ENCODE results near the gene NIPA2.

The NIPA2 gene

GRCh38 chr15:22893081-22893480, 54.6 kb downstream of the NIPA2 start:
- TF ChIP-seq EZH2 (IDR thresholded peaks at IDR 0.05; ENCODE audit: borderline replicate concordance, low read depth, low read length, severe bottlenecking) (no peak), CTCF (IDR thresholded peaks at IDR 0.05; ENCODE audit: borderline replicate concordance, extremely low read depth, low read length, poor library complexity, severe bottlenecking) (no peak)
- H3K27ac ChIP-seq (ENCODE audit: low read length) = no peak overlapping the region
- H3K79me2 ChIP-seq (ENCODE audit: insufficient read depth, low read length) = no peaks in the 10 kb centered on the region
- H3K9me3 ChIP-seq (ENCODE audit: insufficient read depth, low read length, severe bottlenecking) = no peaks in the 10 kb centered on the region
- H3K4me1 ChIP-seq (ENCODE audit: insufficient read depth, low read length) = no peaks in the 10 kb centered on the region
- H2AFZ ChIP-seq (ENCODE audit: low read depth, low read length) = no peak overlapping the region
- no peak for ATAC-seq (ENCODE audit: insufficient read depth, low read depth)
- H3K4me2 ChIP-seq (ENCODE audit: insufficient read depth, low read length) = no peak overlapping the region
- H3K27me3 ChIP-seq (ENCODE audit: insufficient read depth, low read length, poor library complexity) = no peaks in the 10 kb centered on the region
- H3K4me3 ChIP-seq (ENCODE audit: low read depth in 1 of 2, low read length in 2 of 2) = no peak overlapping the region
- peaks cover 6% of the 10 kb centered on the region; the same call in 1 of the 2 replicates for H3K36me3 ChIP-seq (ENCODE audit: insufficient read depth, low read length)
- DNase-seq = no peak
- no peaks in the 10 kb centered on the region for H4K20me1 ChIP-seq (ENCODE audit: insufficient read depth, low read length)
- no peak overlapping the region for H3K9ac ChIP-seq (ENCODE audit: low read depth, low read length)

DNA sequence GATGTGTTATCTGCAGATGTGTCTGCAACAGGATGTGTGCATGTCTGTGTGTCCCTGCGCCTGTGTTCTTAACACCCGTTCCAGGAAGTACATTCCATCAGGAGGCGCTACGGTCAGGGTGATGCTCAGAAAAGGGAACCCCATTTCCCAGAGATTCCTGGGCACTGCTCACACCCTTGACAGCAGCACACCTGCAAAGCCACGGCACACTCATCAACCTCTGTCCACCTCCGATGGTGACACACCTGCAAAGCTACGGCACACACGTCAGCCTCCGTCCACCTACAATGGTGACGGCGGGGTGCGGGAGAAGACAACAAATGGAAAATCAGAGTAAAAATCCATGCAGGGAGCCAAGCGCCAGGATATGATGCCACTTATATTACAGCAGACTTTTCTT, 55.4 kb downstream of the NIPA2 start:
- H3K4me3 ChIP-seq (ENCODE audit: low read depth in 1 of 2, low read length in 2 of 2) = no peak overlapping the region
- no peak for TF ChIP-seq CTCF (IDR thresholded peaks at IDR 0.05; ENCODE audit: borderline replicate concordance, extremely low read depth, low read length, poor library complexity, severe bottlenecking)
- TF ChIP-seq EZH2 (IDR thresholded peaks at IDR 0.05; ENCODE audit: borderline replicate concordance, low read depth, low read length, severe bottlenecking) = no peak
- H3K27ac ChIP-seq (ENCODE audit: low read length) = no peak overlapping the region
- no peaks in the 10 kb centered on the region for H3K9me3 ChIP-seq (ENCODE audit: insufficient read depth, low read length, severe bottlenecking)
- no peaks in the 10 kb centered on the region for H3K27me3 ChIP-seq (ENCODE audit: insufficient read depth, low read length, poor library complexity)
- no peaks in the 10 kb centered on the region for H4K20me1 ChIP-seq (ENCODE audit: insufficient read depth, low read length)
- no peaks in the 10 kb centered on the region for H3K4me1 ChIP-seq (ENCODE audit: insufficient read depth, low read length)
- ATAC-seq (ENCODE audit: insufficient read depth, low read depth) (no peak), DNase-seq (no peak)
- no peaks in the 10 kb centered on the region for H3K79me2 ChIP-seq (ENCODE audit: insufficient read depth, low read length)
- no peak overlapping the region for H3K9ac ChIP-seq (ENCODE audit: low read depth, low read length)
- H2AFZ ChIP-seq (ENCODE audit: low read depth, low read length) = no peak overlapping the region
- H3K4me2 ChIP-seq (ENCODE audit: insufficient read depth, low read length) = no peak overlapping the region
- peaks cover 6% of the 10 kb centered on the region; the same call in 1 of the 2 replicates for H3K36me3 ChIP-seq (ENCODE audit: insufficient read depth, low read length)

GRCh38 chr15:22895465-22896190, 57.2 kb downstream of the NIPA2 start:
- Histone ChIP-seq H3K27me3 (ENCODE audit: insufficient read depth, low read length, poor library complexity) (no peaks in the 10 kb centered on the region), H3K27ac (ENCODE audit: low read length) (no peak overlapping the region), H4K20me1 (ENCODE audit: insufficient read depth, low read length) (no peaks in the 10 kb centered on the region), H2AFZ (ENCODE audit: low read depth, low read length) (no peak overlapping the region), H3K4me3 (ENCODE audit: low read depth in 1 of 2, low read length in 2 of 2) (no peak overlapping the region), H3K9ac (ENCODE audit: low read depth, low read length) (no peak overlapping the region), H3K79me2 (ENCODE audit: insufficient read depth, low read length) (no peaks in the 10 kb centered on the region), H3K4me2 (ENCODE audit: insufficient read depth, low read length) (no peak overlapping the region), H3K9me3 (ENCODE audit: insufficient read depth, low read length, severe bottlenecking) (no peaks in the 10 kb centered on the region), H3K36me3 (ENCODE audit: insufficient read depth, low read length) (peaks cover 6% of the 10 kb centered on the region; the same call in 1 of the 2 replicates), H3K4me1 (ENCODE audit: insufficient read depth, low read length) (no peaks in the 10 kb centered on the region)
- no peak for TF ChIP-seq CTCF (IDR thresholded peaks at IDR 0.05; ENCODE audit: borderline replicate concordance, extremely low read depth, low read length, poor library complexity, severe bottlenecking)
- TF ChIP-seq EZH2 (IDR thresholded peaks at IDR 0.05; ENCODE audit: borderline replicate concordance, low read depth, low read length, severe bottlenecking) = no peak
- DNase-seq = no peak
- ATAC-seq (ENCODE audit: insufficient read depth, low read depth) = no peak
